Bone marrow (tissue), 2 donors: ENCODE data around the gene CCDC85A.

ENCODE experiments used
- DNase-seq, 2 donors: peaks; one replicate each; lab custom pipeline; 2025; lab: John Stamatoyannopoulos, UW

The CCDC85A gene

DNA sequence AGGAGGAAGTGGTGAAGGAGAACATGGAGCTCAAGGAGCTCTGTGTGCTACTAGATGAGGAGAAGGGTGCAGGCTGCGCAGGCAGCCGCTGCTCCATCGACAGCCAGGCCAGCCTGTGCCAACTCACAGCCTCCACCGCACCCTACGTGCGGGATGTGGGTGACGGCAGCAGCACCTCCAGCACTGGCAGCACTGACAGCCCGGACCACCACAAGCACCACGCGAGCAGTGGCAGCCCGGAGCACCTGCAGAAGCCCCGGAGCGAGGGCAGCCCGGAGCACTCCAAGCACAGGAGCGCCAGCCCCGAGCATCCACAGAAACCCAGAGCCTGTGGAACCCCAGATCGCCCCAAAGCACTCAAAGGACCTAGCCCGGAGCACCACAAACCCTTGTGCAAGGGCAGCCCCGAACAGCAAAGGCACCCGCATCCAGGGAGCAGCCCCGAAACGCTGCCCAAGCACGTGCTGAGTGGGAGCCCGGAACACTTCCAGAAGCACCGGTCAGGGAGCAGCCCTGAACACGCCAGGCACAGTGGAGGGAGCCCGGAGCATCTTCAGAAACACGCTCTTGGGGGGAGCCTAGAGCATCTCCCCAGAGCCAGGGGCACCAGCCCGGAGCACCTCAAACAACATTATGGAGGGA, 9.0 kb downstream of the CCDC85A start:
- no peak for DNase-seq

DNA sequence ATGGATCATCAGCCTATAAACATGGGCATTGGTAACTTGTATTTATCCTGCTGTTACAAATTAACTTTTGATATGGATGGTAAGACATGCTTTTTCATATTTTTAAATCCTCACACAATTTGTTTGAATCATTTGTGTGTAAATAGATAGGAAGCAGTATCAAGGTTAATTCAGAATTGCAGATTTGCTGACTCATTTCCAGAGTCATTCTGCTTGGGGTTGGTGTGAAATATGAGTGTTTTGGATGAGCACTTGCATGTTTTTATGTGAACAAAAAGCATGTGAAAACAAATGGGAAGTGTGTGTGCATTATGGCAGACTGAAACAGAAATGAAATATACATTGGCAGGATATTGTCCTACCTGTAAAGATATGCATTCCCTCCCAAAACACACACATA, 11.8 kb downstream of the CCDC85A start:
- no peak for DNase-seq

DNA sequence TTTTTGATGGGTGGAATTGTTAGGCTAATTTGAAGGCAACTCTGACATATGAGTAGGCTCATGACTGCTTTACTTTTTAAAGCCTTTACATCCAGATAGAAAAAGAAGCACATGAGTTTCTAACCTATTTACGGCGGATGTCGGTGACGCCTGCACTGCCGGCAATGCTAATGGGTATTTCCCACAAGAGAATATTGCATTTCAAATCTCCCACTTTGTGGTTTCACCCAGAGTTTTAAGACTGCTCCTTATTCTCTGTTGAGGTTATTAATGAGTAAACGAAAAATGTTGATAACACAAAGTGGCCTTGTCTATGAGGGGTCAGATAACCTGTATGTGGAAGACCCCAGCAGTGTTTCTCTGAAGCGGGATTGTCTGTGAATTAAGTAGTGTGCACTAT, 14.0 kb downstream of the CCDC85A start:
- no peak for DNase-seq

DNA sequence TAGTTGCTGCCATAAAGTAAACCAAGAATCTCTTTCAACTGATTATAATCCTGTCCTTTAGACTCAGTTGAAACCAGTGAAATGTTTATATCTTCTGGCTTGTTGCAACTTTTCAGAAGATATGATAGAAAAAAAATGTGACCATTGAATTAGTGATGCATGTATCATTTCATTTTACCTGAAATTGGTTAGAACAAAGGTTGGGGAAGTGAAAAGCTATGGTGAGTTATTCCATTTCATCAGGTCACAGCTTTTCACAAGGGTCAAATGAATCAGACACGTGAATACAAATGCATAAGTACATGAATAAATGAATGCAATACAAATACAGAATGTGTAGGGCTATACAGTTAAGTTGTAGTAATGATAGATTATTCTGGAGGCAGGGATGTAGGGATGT, 15.1 kb downstream of the CCDC85A start:
- DNase-seq, result no peak

DNA sequence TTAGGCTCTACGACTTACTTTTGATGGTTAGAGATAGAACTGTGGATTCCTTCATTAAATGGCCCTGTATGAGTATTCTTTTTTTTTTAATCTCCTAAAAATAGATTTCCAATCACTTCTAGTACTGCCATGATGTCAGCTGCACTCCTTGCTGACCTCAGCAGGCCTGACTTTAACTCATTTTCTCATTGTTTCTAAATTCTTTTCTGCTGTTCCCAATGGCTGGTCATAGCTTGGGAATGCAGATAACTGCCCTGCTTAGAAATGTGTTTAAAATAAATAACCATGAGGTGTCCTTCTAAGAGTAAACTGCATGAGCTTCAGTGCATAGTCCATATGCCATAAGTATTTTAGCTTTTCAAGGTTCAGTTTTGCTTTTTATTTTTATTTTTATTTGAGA, 15.7 kb downstream of the CCDC85A start:
- DNase-seq, result no peak

DNA sequence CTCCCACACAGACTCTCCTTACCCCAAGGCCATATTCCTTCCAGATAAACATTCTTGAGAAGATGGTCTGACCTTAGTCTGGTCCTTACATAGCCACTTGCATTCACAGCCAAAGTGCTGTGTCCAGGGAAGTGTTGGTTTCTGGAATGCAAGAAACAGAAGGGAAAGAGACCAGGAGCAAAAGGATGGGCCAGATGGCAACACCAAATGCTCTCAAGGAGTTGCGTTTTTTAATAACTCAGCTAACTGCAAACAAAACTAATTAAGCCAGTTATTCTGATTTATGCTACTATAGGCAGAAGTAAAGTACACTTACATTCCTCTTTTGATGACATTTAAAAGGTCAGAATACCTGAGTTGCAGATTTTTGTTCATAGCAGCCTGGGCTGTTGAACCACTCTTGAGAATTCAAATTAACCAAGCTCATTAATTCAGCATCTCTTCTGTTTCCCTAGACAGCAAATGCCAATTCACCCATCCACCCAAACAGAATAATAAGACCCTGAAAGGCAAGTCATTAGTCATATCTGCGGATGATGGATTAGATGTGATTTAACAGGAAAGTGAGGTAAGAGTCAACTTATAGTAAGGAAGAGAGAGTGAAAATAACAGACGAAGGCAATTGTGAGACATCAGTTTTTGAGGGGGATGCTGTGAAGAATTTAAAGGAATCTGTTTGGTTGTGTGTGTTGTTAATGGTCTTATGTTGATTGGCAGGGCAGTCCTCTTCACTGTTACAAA, 18.8 kb downstream of the CCDC85A start:
- no peak for DNase-seq

DNA sequence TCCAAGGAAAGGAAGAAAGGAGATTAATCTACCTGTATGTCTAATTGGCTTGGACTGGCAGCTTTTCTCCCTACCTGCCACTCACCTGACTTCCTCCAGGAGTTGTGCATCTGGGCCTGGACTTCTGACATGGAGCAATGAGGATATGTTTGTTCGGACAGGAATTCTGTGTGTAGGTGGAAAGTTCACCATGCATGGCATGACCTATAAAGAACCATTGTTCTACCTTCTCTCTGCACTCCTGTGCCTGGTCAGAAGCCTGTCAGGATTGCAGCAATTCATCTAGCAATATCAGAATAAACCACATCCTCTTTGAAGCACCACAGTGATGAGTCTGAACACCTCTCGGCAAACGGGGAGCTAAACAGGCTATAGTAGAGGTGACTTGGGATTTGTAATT, 20.8 kb downstream of the CCDC85A start:
- no peak for DNase-seq

DNA sequence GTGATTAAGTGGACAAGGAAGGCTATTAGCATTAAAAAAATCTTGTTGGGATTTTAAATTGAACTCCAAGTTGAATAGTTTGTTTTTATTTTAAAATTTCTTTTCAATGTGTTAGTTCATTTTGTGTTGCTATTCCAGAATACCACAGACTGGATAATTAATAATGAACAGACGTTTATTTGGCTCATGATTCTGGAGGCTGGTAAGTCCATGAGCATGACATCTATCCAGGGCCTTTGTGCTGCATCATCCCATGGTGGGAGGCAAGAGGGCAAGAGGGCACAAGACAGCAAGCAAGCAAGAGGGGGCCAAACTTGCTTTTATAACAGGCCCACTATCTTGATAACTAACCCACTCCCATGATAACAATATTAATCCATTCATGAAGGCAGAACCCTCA, 22.5 kb downstream of the CCDC85A start:
- no peak for DNase-seq

DNA sequence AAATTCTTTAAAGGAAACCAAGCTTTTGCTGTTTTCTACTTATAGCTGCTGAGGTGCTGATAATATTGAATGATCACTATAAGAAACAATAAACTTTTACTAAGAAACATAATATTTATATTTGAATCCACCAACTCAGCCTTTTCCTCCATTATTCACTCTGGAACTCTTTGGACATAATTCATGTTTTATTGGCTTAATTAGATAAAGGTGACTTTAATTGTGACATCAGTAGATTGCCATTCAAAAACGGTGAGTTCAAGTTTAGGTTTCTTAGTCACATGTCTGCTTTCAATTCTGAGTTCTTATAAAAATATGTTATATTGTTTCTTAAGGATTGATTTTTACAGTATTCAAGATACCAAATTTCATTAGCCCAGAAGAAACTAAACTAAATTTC, 24.0 kb downstream of the CCDC85A start:
- DNase-seq, result no peak

DNA sequence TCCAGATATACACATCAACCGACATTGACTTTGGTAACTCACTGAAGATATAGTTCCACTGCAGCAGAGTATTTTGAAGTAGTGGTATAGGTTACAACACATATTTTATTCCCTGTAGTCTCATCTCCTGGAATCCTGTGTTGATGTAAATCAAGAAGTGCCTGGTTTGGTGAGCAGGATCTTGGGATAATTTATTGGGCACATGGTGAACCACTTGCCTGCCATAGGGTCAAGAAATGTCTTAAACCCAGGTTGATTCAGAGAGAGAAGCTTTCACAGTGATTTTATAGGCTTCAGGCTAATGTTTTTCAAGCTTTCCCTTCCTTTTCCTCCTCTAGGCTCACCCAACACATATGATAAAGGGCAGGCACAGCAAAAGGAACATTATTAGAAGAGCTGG, 24.6 kb downstream of the CCDC85A start:
- DNase-seq, result no peak

DNA sequence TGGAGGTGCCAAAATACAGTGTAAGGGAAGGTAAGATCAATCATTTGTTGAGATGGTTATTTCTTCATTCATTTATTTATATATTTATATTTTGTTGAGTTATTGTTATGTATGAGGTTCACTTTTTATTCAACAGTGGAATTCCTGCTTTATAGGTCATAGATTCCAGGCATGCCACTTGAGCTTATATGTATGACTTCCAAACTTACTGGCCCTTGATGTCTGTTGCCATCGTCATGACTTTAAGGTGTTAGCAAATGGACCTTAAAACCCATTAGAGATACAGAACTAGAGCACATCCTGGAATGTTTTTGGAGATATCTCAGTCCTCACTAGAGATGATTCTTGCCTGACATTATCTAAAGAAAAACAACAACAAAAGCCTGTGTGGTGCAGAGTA, 25.9 kb downstream of the CCDC85A start:
- DNase-seq, result no peak

DNA sequence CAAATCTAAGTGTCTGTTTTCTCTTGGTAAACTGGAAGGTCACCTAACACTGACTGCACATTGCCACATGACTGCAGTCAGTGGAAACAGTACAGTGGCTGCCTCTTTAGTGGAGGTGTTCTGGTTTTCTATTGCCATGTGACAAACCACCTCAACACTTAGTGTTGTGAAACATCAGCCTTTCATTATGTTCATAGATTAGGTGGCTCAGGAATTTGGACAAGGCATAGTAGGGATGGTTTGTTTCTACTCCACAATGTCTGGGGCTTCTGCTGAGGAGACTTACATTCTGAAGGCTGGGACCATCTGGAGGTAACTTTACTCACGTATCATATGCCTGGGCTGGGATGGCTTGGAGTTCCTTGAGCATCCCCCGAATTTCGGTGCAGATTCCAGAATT, 26.5 kb downstream of the CCDC85A start:
- DNase-seq, result no peak

DNA sequence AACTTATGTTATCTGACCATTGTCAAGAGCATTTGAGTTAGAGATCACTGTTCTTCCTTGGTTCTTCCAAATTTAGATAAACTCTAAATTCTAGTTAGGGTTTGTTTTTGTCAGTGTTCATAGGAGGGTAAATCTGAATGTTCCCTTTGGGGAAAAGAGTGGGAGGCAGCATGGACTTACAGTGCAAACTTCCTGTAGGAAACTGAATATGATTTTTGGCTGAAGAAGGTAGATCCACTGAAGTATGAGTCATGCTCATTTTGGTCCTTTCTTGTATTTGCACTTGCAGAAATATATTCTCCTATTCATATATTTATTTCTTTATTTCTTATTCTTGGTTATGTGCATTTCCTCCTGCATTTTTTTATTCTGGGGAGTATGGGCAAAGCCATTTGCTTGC, 27.3 kb downstream of the CCDC85A start:
- DNase-seq, result no peak

DNA sequence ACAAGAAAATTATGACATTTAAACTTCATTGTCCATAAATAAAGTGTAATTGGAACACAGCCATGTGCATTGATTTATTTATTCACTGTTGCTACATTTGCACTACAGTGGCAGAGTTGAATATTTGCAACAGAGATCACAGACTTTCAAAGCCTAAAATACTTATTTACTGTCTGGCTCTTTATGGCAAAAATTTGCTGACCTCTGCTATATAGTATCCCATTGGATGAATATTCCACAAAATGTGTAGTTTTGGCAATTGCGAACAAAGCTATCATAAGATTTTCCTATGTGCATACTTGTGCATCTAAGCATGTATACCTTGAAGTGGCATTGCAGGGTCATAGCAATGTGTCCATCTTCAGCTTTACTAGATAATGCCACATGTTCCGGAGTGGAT, 32.1 kb downstream of the CCDC85A start:
- DNase-seq, result no peak

DNA sequence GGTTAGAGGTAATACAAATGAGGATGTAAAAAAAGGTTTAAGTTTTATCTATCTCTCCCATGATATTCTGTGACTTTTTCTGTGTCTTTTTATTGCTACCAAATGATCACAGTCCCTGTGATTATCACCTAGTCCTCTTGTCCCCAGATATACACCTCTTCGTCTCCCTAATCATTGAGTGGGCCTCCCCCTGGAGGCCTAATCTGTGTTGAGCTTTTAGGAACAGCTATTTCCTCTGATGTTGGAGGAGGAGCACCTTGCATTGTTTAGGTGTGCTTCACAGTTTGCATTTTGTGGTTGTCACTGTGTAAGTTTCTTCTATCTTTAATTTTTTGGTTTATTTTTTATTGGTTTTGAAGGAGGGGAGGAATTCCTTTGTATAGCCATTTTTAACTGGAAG, 33.3 kb downstream of the CCDC85A start:
- DNase-seq, result no peak

DNA sequence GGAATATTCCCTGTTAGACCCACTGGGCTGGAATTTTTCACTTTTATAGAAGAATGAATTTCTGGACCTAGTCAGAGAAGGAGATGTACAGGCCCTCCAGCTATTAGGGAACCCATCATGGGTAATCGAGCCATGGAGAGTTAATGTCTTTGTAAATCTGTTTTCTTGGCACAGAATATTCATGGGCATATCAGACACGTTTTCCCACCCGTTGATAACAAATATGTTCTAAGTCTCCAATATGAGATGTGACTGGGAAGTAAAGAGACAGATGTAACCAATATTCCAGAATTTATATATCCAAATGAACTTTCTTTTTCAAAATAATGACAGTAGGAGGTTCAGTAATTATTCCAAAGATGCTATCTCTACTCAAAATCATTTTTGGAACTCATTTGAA, 38.7 kb downstream of the CCDC85A start:
- DNase-seq, result no peak

DNA sequence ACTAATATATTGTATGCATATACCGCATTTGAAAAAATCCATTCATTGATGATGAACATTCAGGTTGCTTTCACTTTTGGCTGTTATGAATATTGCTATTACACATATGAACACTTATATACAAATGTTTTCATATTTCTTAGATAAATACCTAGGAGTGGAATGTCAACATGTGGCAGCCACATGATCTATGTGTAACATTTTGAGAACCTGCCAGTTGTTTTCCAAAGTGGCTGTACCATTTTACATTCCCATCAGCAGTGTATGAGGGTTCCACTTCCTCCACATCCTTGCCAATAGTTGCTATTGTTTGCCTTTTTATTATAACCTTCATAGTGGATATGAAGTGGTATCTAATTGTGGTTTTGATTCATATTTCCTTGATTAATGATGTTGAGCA, 40.5 kb downstream of the CCDC85A start:
- DNase-seq, result no peak

DNA sequence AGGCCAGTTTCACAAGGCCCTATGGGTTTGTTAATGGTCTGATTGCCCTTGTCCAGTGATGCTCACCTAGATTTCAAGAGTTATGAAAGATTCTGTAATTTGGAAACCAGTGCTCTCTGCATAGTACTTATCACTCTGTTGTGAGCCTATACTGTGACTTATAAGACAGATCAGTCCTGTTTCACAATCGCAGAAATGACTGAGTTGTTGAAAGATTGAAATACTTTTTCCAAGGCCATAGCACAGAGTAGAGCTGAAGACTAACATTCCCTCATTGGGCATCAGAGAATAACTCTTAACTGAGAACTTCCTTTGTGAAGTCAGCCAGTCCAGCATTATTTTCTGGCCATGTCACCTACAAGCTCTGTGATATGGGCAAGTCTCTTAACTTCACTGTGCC, 44.0 kb downstream of the CCDC85A start:
- no peak for DNase-seq

DNA sequence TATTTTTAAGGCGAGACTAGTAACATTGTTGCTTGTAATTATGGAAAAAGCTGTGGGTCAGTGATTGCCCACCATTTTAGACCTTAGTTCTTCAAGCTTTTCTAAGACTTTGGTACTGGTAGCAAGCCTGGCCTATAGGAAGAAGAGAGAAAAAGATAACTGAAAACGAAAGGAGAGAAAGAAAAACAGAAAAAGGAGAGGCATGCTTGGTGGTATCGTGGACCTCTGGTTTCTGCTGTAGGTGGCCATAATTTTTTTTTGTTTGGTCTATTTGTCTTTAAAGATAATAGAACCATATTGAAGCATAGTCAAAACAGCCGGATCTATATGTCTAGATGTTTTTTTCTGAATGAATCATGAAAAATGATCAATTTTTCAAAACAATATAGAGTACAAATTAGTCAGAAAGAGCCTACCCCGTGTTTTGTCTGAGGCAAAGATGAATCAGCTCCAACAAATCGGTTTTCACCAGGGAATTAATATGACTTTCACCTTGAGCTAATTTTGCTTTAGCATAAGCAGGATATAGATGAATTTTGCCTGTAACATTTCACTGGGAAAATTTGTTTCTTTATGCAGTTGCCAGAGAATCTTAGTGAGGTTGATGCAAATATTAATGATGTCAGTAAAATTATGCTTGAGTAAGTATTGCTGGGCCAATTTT, 45.7 kb downstream of the CCDC85A start:
- DNase-seq, result no peak

DNA sequence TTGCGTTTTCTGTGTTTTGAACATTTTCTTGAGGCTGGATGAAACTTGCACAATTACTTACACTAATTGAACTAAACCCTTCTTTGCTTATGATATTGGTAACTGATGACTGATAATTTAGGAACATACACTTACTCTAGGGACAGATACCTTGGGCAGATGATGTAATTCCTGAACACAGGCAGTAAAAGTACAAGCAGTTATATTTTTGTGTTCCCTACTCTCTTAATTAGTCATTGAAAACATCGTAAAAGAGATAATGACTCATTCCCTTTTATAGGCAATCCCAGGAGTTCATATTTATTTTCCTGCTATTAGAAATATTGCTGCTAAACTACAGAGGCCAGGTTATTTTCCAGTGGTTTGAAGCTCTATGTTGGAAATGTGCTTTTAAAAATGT, 46.4 kb downstream of the CCDC85A start:
- no peak for DNase-seq

DNA sequence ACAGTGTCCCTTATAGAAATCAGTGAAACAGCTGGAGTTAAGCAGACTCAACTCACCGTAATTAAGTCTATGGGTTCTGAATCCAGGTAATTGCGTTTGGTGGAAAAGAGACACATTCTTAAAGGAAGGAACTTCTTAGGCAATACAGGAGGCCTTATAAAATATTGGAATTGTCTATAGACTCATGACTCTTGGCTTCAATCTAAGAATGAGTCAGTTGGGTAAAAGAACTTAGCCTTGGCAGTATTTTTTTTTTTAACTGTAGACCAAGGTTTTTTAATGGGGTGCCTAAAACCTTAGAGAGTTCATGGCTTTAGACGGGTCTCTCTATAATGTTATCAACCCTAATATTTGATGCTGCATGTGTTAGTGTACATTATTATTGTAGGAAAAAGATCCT, 47.6 kb downstream of the CCDC85A start:
- DNase-seq, result no peak

DNA sequence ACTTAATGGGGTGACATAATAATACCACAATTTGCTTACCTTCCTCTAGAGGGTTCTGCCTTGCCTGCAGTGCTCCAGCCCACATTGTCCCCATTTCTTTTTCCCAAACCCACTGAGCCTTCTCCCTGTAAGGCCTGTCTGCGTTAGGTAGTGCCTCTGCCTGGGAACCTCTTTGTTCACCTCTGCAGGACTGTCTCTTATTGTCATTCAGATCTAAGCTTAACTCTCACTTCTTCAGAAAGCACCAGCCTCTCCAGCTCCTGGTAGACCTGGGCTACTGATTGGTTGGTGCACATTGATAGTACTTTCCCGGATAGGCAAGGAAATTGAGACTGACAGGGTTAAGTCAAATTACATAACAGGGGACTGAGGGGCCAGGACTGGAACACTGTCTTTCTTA, 49.1 kb downstream of the CCDC85A start:
- no peak for DNase-seq

DNA sequence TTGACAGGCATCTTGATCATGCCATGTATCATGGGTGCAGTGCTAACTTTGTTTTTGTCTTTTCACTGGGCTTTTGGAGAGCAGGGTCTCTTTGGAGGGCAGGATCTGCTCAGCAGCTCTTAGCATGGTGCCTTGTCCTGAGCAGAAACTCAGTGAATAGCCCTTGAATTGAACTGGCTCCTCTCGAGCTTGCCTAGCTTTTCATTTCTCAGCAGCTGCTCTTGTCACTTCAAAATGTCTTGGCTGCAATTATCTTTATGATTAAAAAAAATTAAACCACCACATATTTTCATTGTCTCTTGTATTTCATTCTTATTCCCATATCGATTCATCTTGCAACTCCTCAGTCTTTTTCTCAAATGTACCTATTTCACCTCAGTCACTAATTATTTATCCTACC, 50.5 kb downstream of the CCDC85A start:
- DNase-seq, result no peak

DNA sequence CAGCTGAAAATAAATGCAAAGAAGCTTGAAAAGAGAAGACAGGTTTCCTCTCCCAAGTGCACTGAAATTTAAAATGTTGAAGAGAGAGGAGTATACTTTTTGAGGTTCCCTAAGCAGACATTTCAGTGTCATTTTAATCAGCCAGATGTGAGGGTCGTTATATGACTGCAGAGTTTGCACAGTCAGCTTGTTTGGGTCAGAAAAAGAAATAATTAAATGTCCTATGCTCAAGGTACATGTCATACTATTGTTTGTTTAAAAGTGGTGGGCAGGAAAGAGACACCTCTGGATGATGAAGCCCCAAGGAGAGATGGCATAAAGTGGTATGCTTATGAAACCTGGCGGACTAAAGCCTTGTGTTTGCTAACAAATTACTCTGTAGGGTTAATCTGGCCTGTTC, 55.2 kb downstream of the CCDC85A start:
- no peak for DNase-seq
